GM12878 (cell line): ENCODE results near the gene TLR5.

ENCODE experiments used
- ATF2 ChIP-seq: IDR thresholded peaks from 2 replicates; pipeline ENCODE4 v1.6.1; 2012; ENCODE audit warnings: low read length, inconsistent platforms
- CHD2 ChIP-seq: IDR thresholded peaks from 2 replicates; pipeline ENCODE4 v1.6.1; 2011; ENCODE audit warnings: low read depth, low read length, improper control_type of control experiment, borderline replicate concordance
- EZH2 ChIP-seq: IDR thresholded peaks from 2 replicates; pipeline ENCODE4 v1.6.1; 2012; ENCODE audit warnings: low read depth, mild to moderate bottlenecking, control low read depth, inconsistent platforms, low read length, borderline replicate concordance; ENCODE audit not compliant: control insufficient read depth
- SIX5 ChIP-seq: IDR thresholded peaks from 2 replicates; pipeline ENCODE4 v1.6.1; 2011; ENCODE audit warnings: mild to moderate bottlenecking, low read depth, low read length, moderate library complexity; ENCODE audit not compliant: severe bottlenecking

- TF ChIP-seq ATF2: no peak
- no peak for TF ChIP-seq CHD2
- TF ChIP-seq EZH2: no peak
- TF ChIP-seq SIX5: no peak
Observed at GRCh38 chr1:223135176-223135942, 7.7 kb downstream of the TLR5 start.
